Upper lobe of left lung (tissue), 6 donors: ENCODE measurements around the gene KCNT1. TPM values are rescaled to one million over a fixed set of nuclear protein-coding genes. Genes with fewer than 3 reads are reported as not detected.

Experiments
- ATAC-seq, 2 donors: fragments of 200-7000 bp; cut with Tn5 transposase; one replicate each; pipeline ENCODE4 v1.9.1; 2022; ENCODE audit warnings: mild to moderate bottlenecking in 2 of 2, moderate library complexity in 2 of 2; ENCODE audit not compliant: low FRiP score in 2 of 2
- DNase-seq, 2 donors: peaks; one replicate each; pipeline ENCODE4 v3.0.0-alpha.2; 2019 to 2020
- H3K27ac ChIP-seq, 4 donors: fragments of 200-600 bp; sonication (generic); one replicate each; pipeline ENCODE4 v1.5.1; 2016 to 2019
- H3K27me3 ChIP-seq, 4 donors: fragments of 200-600 bp; sonication (generic); one replicate each; pipeline ENCODE4 v1.5.1; 2017 to 2019
- H3K36me3 ChIP-seq, 4 donors: fragments of 200-600 bp; sonication (generic); one replicate each; pipeline ENCODE4 v1.5.1; 2016 to 2019
- H3K4me1 ChIP-seq, 4 donors: fragments of 200-600 bp; sonication (generic); one replicate each; pipeline ENCODE4 v1.5.1; 2018 to 2019
- H3K4me3 ChIP-seq, 4 donors: fragments of 200-600 bp; sonication (generic); one replicate each; pipeline ENCODE4 v1.5.1; 2017 to 2019; ENCODE audit warnings: mild to moderate bottlenecking in 2 of 4, moderate library complexity in 1 of 4
- H3K9me3 ChIP-seq, 4 donors: fragments of 200-600 bp; sonication (generic); one replicate each; pipeline ENCODE4 v1.5.1; 2018 to 2019
- EP300 ChIP-seq, 4 donors: sonication (generic); formaldehyde crosslinking; IDR thresholded peaks; one replicate each; pipeline ENCODE4 v1.5.1; 2017; ENCODE audit warnings: antibody characterized with exemption in 4 of 4, control low read depth in 2 of 4
- POLR2A ChIP-seq, 4 donors: fragments of 450-650 bp; IDR thresholded peaks; one replicate each; pipeline ENCODE4 v1.5.1; 2016 to 2017; ENCODE audit warnings: antibody characterized with exemption in 4 of 4, mild to moderate bottlenecking in 2 of 4
- POLR2AphosphoS5 ChIP-seq, 2 donors: sonication (generic); formaldehyde crosslinking; IDR thresholded peaks; one replicate each; pipeline ENCODE4 v1.5.1; 2017; ENCODE audit warnings: antibody characterized with exemption in 2 of 2
- WGBS, 2 donors: methylation state at CpG; one replicate each; pipeline ENCODE4 v1.1.5; 2017 to 2018; 5-methylcytosine and 5-hydroxymethylcytosine counted together
- total RNA-seq, 6 donors: library from RNA; depleted of rRNA in 4 of 6; stranded (reverse); fragments of >200 nt in 4 of 6; gene quantifications; one replicate each; pipeline versions ENCODE4 v1.1.0 to v1.2.1, GENCODE V29; 2016 to 2021
- TF ChIP-seq, protein P1 (sequence below), 6 experiments: fragments of 450-650 bp in 4 of 6; fragments of 200-600 bp in 2 of 6; sonication (generic) in 2 of 6; IDR thresholded peaks; one replicate each; pipeline ENCODE4 v1.5.1; 2016 to 2019; ENCODE audit warnings: antibody characterized with exemption in 6 of 6
- donor health status: DM: no; HTN: no; CAD: no; lungs with moderate emphysema.
- donor health status: DM: no; HTN: yes; CAD: no; lungs with severe emphysema.

KCNT1 gene
- total RNA-seq, 6 donors from 2014 or later: 0.11 to 1.0 (median 0.31) TPM; not detected in 2

- no peaks in the 10 kb centered on the region for H3K4me1 ChIP-seq
- WGBS, 2 donors: 78 to 80% methylated on average over 11 of the region's 11 CpGs
- H3K27ac ChIP-seq: no peak overlapping the region
- no peaks in the 10 kb centered on the region for H3K9me3 ChIP-seq
- no peaks in the 10 kb centered on the region for H3K27me3 ChIP-seq
- H3K4me3 ChIP-seq: no peak overlapping the region
- ATAC-seq (no peak), DNase-seq (peak in 1 of 2 donors; percentile 55)
- no peaks in the 10 kb centered on the region for H3K36me3 ChIP-seq
- TF ChIP-seq EP300 (IDR thresholded peaks at IDR 0.05) (no peak), POLR2AphosphoS5 (IDR thresholded peaks at IDR 0.05) (no peak), POLR2A (IDR thresholded peaks at IDR 0.05) (no peak)
- TF ChIP-seq, protein P1, sequence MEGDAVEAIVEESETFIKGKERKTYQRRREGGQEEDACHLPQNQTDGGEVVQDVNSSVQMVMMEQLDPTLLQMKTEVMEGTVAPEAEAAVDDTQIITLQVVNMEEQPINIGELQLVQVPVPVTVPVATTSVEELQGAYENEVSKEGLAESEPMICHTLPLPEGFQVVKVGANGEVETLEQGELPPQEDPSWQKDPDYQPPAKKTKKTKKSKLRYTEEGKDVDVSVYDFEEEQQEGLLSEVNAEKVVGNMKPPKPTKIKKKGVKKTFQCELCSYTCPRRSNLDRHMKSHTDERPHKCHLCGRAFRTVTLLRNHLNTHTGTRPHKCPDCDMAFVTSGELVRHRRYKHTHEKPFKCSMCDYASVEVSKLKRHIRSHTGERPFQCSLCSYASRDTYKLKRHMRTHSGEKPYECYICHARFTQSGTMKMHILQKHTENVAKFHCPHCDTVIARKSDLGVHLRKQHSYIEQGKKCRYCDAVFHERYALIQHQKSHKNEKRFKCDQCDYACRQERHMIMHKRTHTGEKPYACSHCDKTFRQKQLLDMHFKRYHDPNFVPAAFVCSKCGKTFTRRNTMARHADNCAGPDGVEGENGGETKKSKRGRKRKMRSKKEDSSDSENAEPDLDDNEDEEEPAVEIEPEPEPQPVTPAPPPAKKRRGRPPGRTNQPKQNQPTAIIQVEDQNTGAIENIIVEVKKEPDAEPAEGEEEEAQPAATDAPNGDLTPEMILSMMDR (IDR thresholded peaks at IDR 0.05): no peak
Observed at GRCh38 chr9:135790850-135791249, 88.9 kb downstream of the KCNT1 start.

- H3K4me3 ChIP-seq: no peak overlapping the region
- H3K36me3 ChIP-seq: no peaks in the 10 kb centered on the region
- no peaks in the 10 kb centered on the region for H3K4me1 ChIP-seq
- H3K9me3 ChIP-seq: no peaks in the 10 kb centered on the region
- no peak for ATAC-seq
- DNase-seq: peak in 1 of 2 donors; percentile 61
- TF ChIP-seq POLR2AphosphoS5 (IDR thresholded peaks at IDR 0.05) (no peak), POLR2A (IDR thresholded peaks at IDR 0.05) (no peak), EP300 (IDR thresholded peaks at IDR 0.05) (no peak)
- TF ChIP-seq, protein P1 (IDR thresholded peaks at IDR 0.05): no peak
- no peaks in the 10 kb centered on the region for H3K27me3 ChIP-seq
- 75 to 95% methylated on average over 11 to 34 of the region's 35 CpGs for WGBS, 2 donors
- no peak overlapping the region for H3K27ac ChIP-seq
Observed at GRCh38 chr9:135791431-135792267, 89.7 kb downstream of the KCNT1 start.

GRCh38 chr9:135792268-135793128 lies 90.5 kb downstream of the KCNT1 start:
- Histone ChIP-seq H3K27me3 (no peaks in the 10 kb centered on the region), H3K4me3 (no peak overlapping the region), H3K27ac (no peak overlapping the region), H3K4me1 (peaks cover 0 to 3% (median under 1%) of the 10 kb centered on the region in 4 donors), H3K9me3 (no peaks in the 10 kb centered on the region), H3K36me3 (no peaks in the 10 kb centered on the region)
- 85 to 90% methylated on average over 23 to 29 of the region's 31 CpGs for WGBS, 2 donors
- no peak for ATAC-seq
- DNase-seq: peak in 1 of 2 donors; percentile 68
- TF ChIP-seq POLR2AphosphoS5 (IDR thresholded peaks at IDR 0.05): no peak
- TF ChIP-seq EP300 (IDR thresholded peaks at IDR 0.05): no peak
- TF ChIP-seq POLR2A (IDR thresholded peaks at IDR 0.05): no peak
- TF ChIP-seq, protein P1 (IDR thresholded peaks at IDR 0.05): no peak

GRCh38 chr9:135793221-135794056 lies 91.5 kb downstream of the KCNT1 start:
- ATAC-seq: no peak
- DNase-seq: peak in 1 of 2 donors; percentile 76
- Histone ChIP-seq H3K9me3 (no peaks in the 10 kb centered on the region), H3K36me3 (no peaks in the 10 kb centered on the region), H3K4me1 (peaks cover 0 to 10% (median 6%) of the 10 kb centered on the region in 4 donors), H3K27ac (no peak overlapping the region), H3K27me3 (no peaks in the 10 kb centered on the region), H3K4me3 (no peak overlapping the region)
- WGBS, 2 donors: 79 to 87% methylated on average over 5 to 15 of the region's 16 CpGs
- TF ChIP-seq POLR2A (IDR thresholded peaks at IDR 0.05) (no peak), EP300 (IDR thresholded peaks at IDR 0.05) (no peak), POLR2AphosphoS5 (IDR thresholded peaks at IDR 0.05) (no peak)
- TF ChIP-seq, protein P1 (IDR thresholded peaks at IDR 0.05): no peak
